ENCODE measurements around the gene ANGPTL7. TPM values are rescaled to one million over a fixed set of nuclear protein-coding genes. Genes with fewer than 3 reads are reported as not detected.

The ANGPTL7 gene
- total RNA-seq, 4 donors from 2014 or later, result 0.55 to 1.00 (median 0.79) TPM; not detected in 1

GRCh38 chr1:11169202-11169601 lies 20.0 kb upstream of the ANGPTL7 start:
- Histone ChIP-seq H3K27me3 (no peaks in the 10 kb centered on the region), H3K4me3 (no peak overlapping the region), H3K27ac (no peak overlapping the region), H3K4me1 (no peaks in the 10 kb centered on the region), H3K9me3 (no peaks in the 10 kb centered on the region), H3K36me3 (peaks cover 0 to 7% (median 2%) of the 10 kb centered on the region in 4 donors)
- intact Hi-C loops (cut with DNase I; ENCODE audit: low total_unique reads) (no loop called here), in situ Hi-C loops (cut with MboI; ENCODE audit: low pct_ligation_motif_present in 1 of 4, low pct_unique_long_range_greater_than_20kb in 1 of 4, low sequenced_read_pairs in 3 of 4) (no loop called here)
- DNase-seq, result no peak
- TF ChIP-seq POLR2AphosphoS5 (IDR thresholded peaks at IDR 0.05) (no peak), POLR2A (IDR thresholded peaks at IDR 0.05) (no peak), CTCF (IDR thresholded peaks at IDR 0.05) (no peak)
- 82 to 96% methylated on average over 2 to 3 of the region's 3 CpGs for WGBS, 2 donors (ENCODE audit: low coverage in 1 of 2)

GRCh38 chr1:11170102-11170501 lies 19.1 kb upstream of the ANGPTL7 start:
- no peak for DNase-seq
- TF ChIP-seq CTCF (IDR thresholded peaks at IDR 0.05) (no peak), POLR2AphosphoS5 (IDR thresholded peaks at IDR 0.05) (no peak), EP300 (IDR thresholded peaks at IDR 0.05; ENCODE audit: low read depth) (no peak)
- in situ Hi-C loops (cut with MboI; ENCODE audit: low pct_ligation_motif_present in 1 of 4, low pct_unique_long_range_greater_than_20kb in 1 of 4, low sequenced_read_pairs in 3 of 4), result no loop called here
- Histone ChIP-seq H3K4me1 (no peaks in the 10 kb centered on the region), H3K9me3 (no peaks in the 10 kb centered on the region), H3K36me3 (peaks cover 0 to 7% (median 2%) of the 10 kb centered on the region in 4 donors), H3K4me3 (no peak overlapping the region), H3K27me3 (no peaks in the 10 kb centered on the region), H3K27ac (no peak overlapping the region)
- intact Hi-C loops (cut with DNase I; ENCODE audit: low total_unique reads), result no loop called here
- 91% methylated on average over 2 of the region's 2 CpGs; no CpG with 5 or more reads in 1 of the 2 donors for WGBS, 2 donors (ENCODE audit: low coverage in 1 of 2)

GRCh38 chr1:11174261-11174942 lies 14.8 kb upstream of the ANGPTL7 start:
- H3K36me3 ChIP-seq, result no peaks in the 10 kb centered on the region
- in situ Hi-C loops (cut with MboI; ENCODE audit: low pct_ligation_motif_present in 1 of 4, low pct_unique_long_range_greater_than_20kb in 1 of 4, low sequenced_read_pairs in 3 of 4), result no loop called here

GRCh38 chr1:11175461-11175860 lies 13.7 kb upstream of the ANGPTL7 start:
- H3K36me3 ChIP-seq, result no peaks in the 10 kb centered on the region
- no peak for DNase-seq
- intact Hi-C loops (cut with DNase I; ENCODE audit: low total_unique reads), result no loop called here
- peaks cover 0 to 13% (median 3%) of the 10 kb centered on the region in 4 donors for H3K4me1 ChIP-seq
- TF ChIP-seq POLR2AphosphoS5 (IDR thresholded peaks at IDR 0.05) (no peak), CTCF (IDR thresholded peaks at IDR 0.05) (no peak), POLR2A (IDR thresholded peaks at IDR 0.05) (no peak), EP300 (IDR thresholded peaks at IDR 0.05; ENCODE audit: low read depth) (no peak)
- no peaks in the 10 kb centered on the region for H3K9me3 ChIP-seq
- in situ Hi-C loops (cut with MboI; ENCODE audit: low pct_ligation_motif_present in 1 of 4, low pct_unique_long_range_greater_than_20kb in 1 of 4, low sequenced_read_pairs in 3 of 4), result no loop called here
- WGBS, 2 donors (ENCODE audit: low coverage in 1 of 2), result 94 to 100% methylated on average over 3 to 10 of the region's 10 CpGs
- no peak overlapping the region for H3K27ac ChIP-seq
- no peak overlapping the region for H3K4me3 ChIP-seq
- H3K27me3 ChIP-seq, result no peaks in the 10 kb centered on the region

More at GRCh38 chr1:11174261-11174942, 14.8 kb upstream of the ANGPTL7 start:
- no peak for TF ChIP-seq POLR2AphosphoS5 (IDR thresholded peaks at IDR 0.05)
- no peak for TF ChIP-seq CTCF (IDR thresholded peaks at IDR 0.05)
- no peak for TF ChIP-seq EP300 (IDR thresholded peaks at IDR 0.05; ENCODE audit: low read depth)
- TF ChIP-seq POLR2A (IDR thresholded peaks at IDR 0.05), result no peak
- 72 to 79% methylated on average over 6 to 7 of the region's 7 CpGs for WGBS, 2 donors (ENCODE audit: low coverage in 1 of 2)
- no peak for DNase-seq
- Histone ChIP-seq H3K9me3 (no peaks in the 10 kb centered on the region), H3K4me1 (peaks cover 0 to 13% (median 3%) of the 10 kb centered on the region in 4 donors), H3K27ac (no peak overlapping the region), H3K4me3 (no peak overlapping the region), H3K27me3 (no peaks in the 10 kb centered on the region)
- intact Hi-C loops (cut with DNase I; ENCODE audit: low total_unique reads), result no loop called here

All from transverse colon (tissue), 4 donors.